Measurements from ENCODE around the gene GUCY1B1. TPM values are rescaled to one million over a fixed set of nuclear protein-coding genes. Genes with fewer than 3 reads are reported as not detected.

GUCY1B1 gene
- polyA plus RNA-seq, 1 donor (not counting 4 experiments of a cell fraction or from before 2014, with no cell fraction given): 0.05 TPM

DNA sequence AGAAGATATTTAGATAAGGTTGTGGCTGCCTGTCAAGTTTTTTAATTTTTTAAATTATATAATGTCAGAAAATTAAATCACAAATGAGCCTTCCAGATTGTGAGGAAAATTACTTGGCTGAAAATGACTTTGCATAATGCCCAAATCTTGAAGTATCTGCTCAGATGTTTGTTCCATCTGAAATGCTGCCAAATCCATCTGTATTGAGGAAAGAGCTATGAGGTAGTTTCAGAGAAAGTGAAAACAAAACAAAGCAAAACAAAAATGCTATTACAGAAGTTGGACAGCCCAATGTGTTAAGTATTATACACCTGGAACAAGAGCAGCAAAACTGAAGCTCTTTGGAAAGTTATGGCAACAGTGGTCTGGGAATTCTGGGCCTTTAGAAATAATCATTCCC lies 23.3 kb upstream of the GUCY1B1 start:
- no peak for DNase-seq (ENCODE audit: low read depth, low spot score)
- FAIRE-seq: no peak
- no peak overlapping the region for H3K4me3 ChIP-seq (ENCODE audit: control insufficient read depth in 2 of 3, extremely low read depth in 1 of 3, insufficient read depth in 2 of 3, low read depth in 1 of 3, low read length in 3 of 3)
- H3K4me1 ChIP-seq (ENCODE audit: control insufficient read depth, extremely low read depth, insufficient read depth, low read length): no peaks in the 10 kb centered on the region
- H3K4me2 ChIP-seq (ENCODE audit: control insufficient read depth, extremely low read depth, insufficient read depth, low read depth, low read length): no peak overlapping the region
- H3K9me3 ChIP-seq (ENCODE audit: control insufficient read depth, low read depth, low read length): no peaks in the 10 kb centered on the region
- no peaks in the 10 kb centered on the region for H3K9me1 ChIP-seq (ENCODE audit: control insufficient read depth, extremely low read depth, insufficient read depth, low read length)
- TF ChIP-seq EZH2 (IDR thresholded peaks at IDR 0.05; ENCODE audit: low read length): no peak
- TF ChIP-seq, protein P1, sequence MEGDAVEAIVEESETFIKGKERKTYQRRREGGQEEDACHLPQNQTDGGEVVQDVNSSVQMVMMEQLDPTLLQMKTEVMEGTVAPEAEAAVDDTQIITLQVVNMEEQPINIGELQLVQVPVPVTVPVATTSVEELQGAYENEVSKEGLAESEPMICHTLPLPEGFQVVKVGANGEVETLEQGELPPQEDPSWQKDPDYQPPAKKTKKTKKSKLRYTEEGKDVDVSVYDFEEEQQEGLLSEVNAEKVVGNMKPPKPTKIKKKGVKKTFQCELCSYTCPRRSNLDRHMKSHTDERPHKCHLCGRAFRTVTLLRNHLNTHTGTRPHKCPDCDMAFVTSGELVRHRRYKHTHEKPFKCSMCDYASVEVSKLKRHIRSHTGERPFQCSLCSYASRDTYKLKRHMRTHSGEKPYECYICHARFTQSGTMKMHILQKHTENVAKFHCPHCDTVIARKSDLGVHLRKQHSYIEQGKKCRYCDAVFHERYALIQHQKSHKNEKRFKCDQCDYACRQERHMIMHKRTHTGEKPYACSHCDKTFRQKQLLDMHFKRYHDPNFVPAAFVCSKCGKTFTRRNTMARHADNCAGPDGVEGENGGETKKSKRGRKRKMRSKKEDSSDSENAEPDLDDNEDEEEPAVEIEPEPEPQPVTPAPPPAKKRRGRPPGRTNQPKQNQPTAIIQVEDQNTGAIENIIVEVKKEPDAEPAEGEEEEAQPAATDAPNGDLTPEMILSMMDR (optimal IDR thresholded peaks at IDR 0.05 in 1 of 3, IDR thresholded peaks at IDR 0.05 in 1 of 3, conservative IDR thresholded peaks at IDR 0.05 in 1 of 3; ENCODE audit: extremely low read depth in 1 of 3, insufficient read depth in 2 of 3, low read length in 3 of 3): no peak
- H3K27me3 ChIP-seq (ENCODE audit: control insufficient read depth, extremely low read depth, insufficient read depth, low read length): no peaks in the 10 kb centered on the region
- no peak overlapping the region for H3K27ac ChIP-seq (ENCODE audit: control insufficient read depth, insufficient read depth, low read length)
- dilution Hi-C loops (cut with MboI; ENCODE audit: extremely low pct_ligation_motif_present, low sequenced_read_pairs): no loop called here
- no peaks in the 10 kb centered on the region for H3K79me2 ChIP-seq (ENCODE audit: control insufficient read depth, insufficient read depth, low read length)
- no peak overlapping the region for H2AFZ ChIP-seq (ENCODE audit: control insufficient read depth, low read length)
- H4K20me1 ChIP-seq (ENCODE audit: control insufficient read depth, extremely low read depth, insufficient read depth, low read length): no peaks in the 10 kb centered on the region
- H3K9ac ChIP-seq (ENCODE audit: control insufficient read depth, extremely low read depth, insufficient read depth, low read length): no peak overlapping the region
- H3K36me3 ChIP-seq (ENCODE audit: control insufficient read depth in 2 of 2, extremely low read depth in 1 of 2, insufficient read depth in 2 of 2, low read length in 2 of 2): no peaks in the 10 kb centered on the region

DNA sequence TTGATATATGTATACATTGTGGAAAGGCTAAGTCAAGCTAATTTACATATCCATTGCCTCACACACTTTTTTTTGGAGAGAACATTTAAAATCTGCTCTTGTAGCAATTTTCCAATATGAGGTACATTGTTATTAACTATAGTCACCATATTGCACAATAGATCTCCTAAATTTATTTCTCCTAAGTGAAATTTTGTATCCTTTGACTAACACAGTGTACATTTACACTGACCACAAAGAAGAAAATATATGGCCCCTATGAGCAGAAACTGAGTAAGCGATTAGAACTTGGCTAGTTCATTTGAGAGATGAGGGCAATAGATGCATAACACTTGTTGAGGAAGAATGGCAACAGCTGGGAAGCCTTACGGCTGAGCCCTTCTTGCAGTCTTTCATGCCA lies 20.3 kb upstream of the GUCY1B1 start:
- no peaks in the 10 kb centered on the region for H3K9me1 ChIP-seq (ENCODE audit: control insufficient read depth, extremely low read depth, insufficient read depth, low read length)
- no peaks in the 10 kb centered on the region for H3K9me3 ChIP-seq (ENCODE audit: control insufficient read depth, low read depth, low read length)
- H3K9ac ChIP-seq (ENCODE audit: control insufficient read depth, extremely low read depth, insufficient read depth, low read length): no peak overlapping the region
- H3K79me2 ChIP-seq (ENCODE audit: control insufficient read depth, insufficient read depth, low read length): no peaks in the 10 kb centered on the region
- DNase-seq (ENCODE audit: low read depth, low spot score): no peak
- H2AFZ ChIP-seq (ENCODE audit: control insufficient read depth, low read length): no peak overlapping the region
- TF ChIP-seq EZH2 (IDR thresholded peaks at IDR 0.05; ENCODE audit: low read length): no peak
- TF ChIP-seq, protein P1 (optimal IDR thresholded peaks at IDR 0.05 in 1 of 3, IDR thresholded peaks at IDR 0.05 in 1 of 3, conservative IDR thresholded peaks at IDR 0.05 in 1 of 3; ENCODE audit: extremely low read depth in 1 of 3, insufficient read depth in 2 of 3, low read length in 3 of 3): no peak
- FAIRE-seq: no peak
- H3K4me1 ChIP-seq (ENCODE audit: control insufficient read depth, extremely low read depth, insufficient read depth, low read length): no peaks in the 10 kb centered on the region
- dilution Hi-C loops (cut with MboI; ENCODE audit: extremely low pct_ligation_motif_present, low sequenced_read_pairs): no loop called here
- H4K20me1 ChIP-seq (ENCODE audit: control insufficient read depth, extremely low read depth, insufficient read depth, low read length): no peaks in the 10 kb centered on the region
- H3K27ac ChIP-seq (ENCODE audit: control insufficient read depth, insufficient read depth, low read length): no peak overlapping the region
- no peak overlapping the region for H3K4me3 ChIP-seq (ENCODE audit: control insufficient read depth in 2 of 3, extremely low read depth in 1 of 3, insufficient read depth in 2 of 3, low read depth in 1 of 3, low read length in 3 of 3)
- H3K27me3 ChIP-seq (ENCODE audit: control insufficient read depth, extremely low read depth, insufficient read depth, low read length): no peaks in the 10 kb centered on the region
- no peaks in the 10 kb centered on the region for H3K36me3 ChIP-seq (ENCODE audit: control insufficient read depth in 2 of 2, extremely low read depth in 1 of 2, insufficient read depth in 2 of 2, low read length in 2 of 2)
- H3K4me2 ChIP-seq (ENCODE audit: control insufficient read depth, extremely low read depth, insufficient read depth, low read depth, low read length): no peak overlapping the region
